Ecto neural progenitor cell (in vitro differentiated cells): ENCODE data around the gene CDH4.

Experiments used
- DNase-seq: peaks from one replicate; pipeline ENCODE4 v3.0.0-alpha.2; 2018; ENCODE audit warnings: low spot score

Gene CDH4

GRCh38 chr20:61754976-61755778 lies 503.1 kb downstream of the CDH4 start:
- DNase-seq, result no peak

GRCh38 chr20:61755971-61756845 lies 504.1 kb downstream of the CDH4 start:
- no peak for DNase-seq

- no peak for DNase-seq
Observed at GRCh38 chr20:61756966-61757677, 505.1 kb downstream of the CDH4 start.

- no peak for DNase-seq
Observed at GRCh38 chr20:61757678-61758563, 505.9 kb downstream of the CDH4 start.

- no peak for DNase-seq
Observed at GRCh38 chr20:61758564-61759200, 506.6 kb downstream of the CDH4 start.

GRCh38 chr20:61759286-61760065 lies 507.4 kb downstream of the CDH4 start:
- DNase-seq, result no peak

GRCh38 chr20:61760321-61760720 lies 508.3 kb downstream of the CDH4 start:
- no peak for DNase-seq

- DNase-seq, result no peak
Observed at GRCh38 chr20:61760731-61761130, 508.7 kb downstream of the CDH4 start.

- no peak for DNase-seq
Observed at GRCh38 chr20:61761453-61762166, 509.5 kb downstream of the CDH4 start.

- no peak for DNase-seq
Observed at GRCh38 chr20:61762167-61762710, 510.2 kb downstream of the CDH4 start.

GRCh38 chr20:61762886-61763739 lies 511.1 kb downstream of the CDH4 start:
- DNase-seq, result no peak

GRCh38 chr20:61763740-61764400 lies 511.8 kb downstream of the CDH4 start:
- DNase-seq, result no peak

GRCh38 chr20:61764471-61765025 lies 512.5 kb downstream of the CDH4 start:
- no peak for DNase-seq

GRCh38 chr20:61765081-61765870 lies 513.2 kb downstream of the CDH4 start:
- DNase-seq, result no peak

- no peak for DNase-seq
Observed at GRCh38 chr20:61765871-61766654, 514.0 kb downstream of the CDH4 start.
